GM10266 (cell line): ENCODE results near the gene FSD1.

Experiments used
- DNase-seq: peaks from one replicate; pipeline ENCODE4 v3.0.0; 2012; ENCODE audit errors: extremely low spot score
- CTCF ChIP-seq: IDR thresholded peaks from 2 replicates; pipeline ENCODE4 v1.5.1; 2012; ENCODE audit warnings: mild to moderate bottlenecking, low read depth; ENCODE audit not compliant: control insufficient read depth, insufficient read depth; ENCODE audit errors: missing control alignments

FSD1 gene

GRCh38 chr19:4367781-4368127, 63.4 kb downstream of the FSD1 start:
- TF ChIP-seq CTCF, result no peak
- no peak for DNase-seq

GRCh38 chr19:4368128-4368820, 63.9 kb downstream of the FSD1 start:
- no peak for DNase-seq

GRCh38 chr19:4369109-4369887, 64.9 kb downstream of the FSD1 start:
- DNase-seq, result peak; percentile 78
- no peak for TF ChIP-seq CTCF

More at GRCh38 chr19:4368128-4368820, 63.9 kb downstream of the FSD1 start:
- no peak for TF ChIP-seq CTCF

- no peak for DNase-seq
- TF ChIP-seq CTCF, result peak; percentile 62
These were observed 65.5 kb downstream of the FSD1 start for GRCh38 chr19:4369888-4370260.

GRCh38 chr19:4370418-4371041, 66.1 kb downstream of the FSD1 start:
- TF ChIP-seq CTCF, result no peak

GRCh38 chr19:4371247-4372164, 67.1 kb downstream of the FSD1 start:
- no peak for TF ChIP-seq CTCF

More at GRCh38 chr19:4370418-4371041, 66.1 kb downstream of the FSD1 start:
- no peak for DNase-seq

More at GRCh38 chr19:4371247-4372164, 67.1 kb downstream of the FSD1 start:
- no peak for DNase-seq
